Stimulated activated memory B cell treated with anti-CD40 and anti-IgM and Interleukin-4, amounts not matched to agents 10 μg/mL and 1 μg/mL and 100 μg/mL, for 72 hours (primary cell): ENCODE data around the gene SLC22A24.
"Not testable (repeated sequence)": the region's sequence is repeated elsewhere in the genome, so short reads cannot be mapped to it uniquely, and the experiment has no call there.

Source experiments
- ATAC-seq: fragments of 150-1000 bp; cut with Tn5 transposase; 2 replicates; pipeline ENCODE4 v1.10.0; 2021
- H3K27ac Mint-ChIP-seq: one replicate; pipeline ENCODE4 v1.8.0; 2022; ENCODE audit warnings: mild to moderate bottlenecking, mixed read lengths
- H3K27me3 Mint-ChIP-seq: one replicate; pipeline ENCODE4 v1.8.0; 2022; ENCODE audit warnings: mixed read lengths
- H3K36me3 Mint-ChIP-seq: one replicate; pipeline ENCODE4 v1.8.0; 2022; ENCODE audit warnings: mixed read lengths
- H3K4me1 Mint-ChIP-seq: one replicate; pipeline ENCODE4 v1.8.0; 2022; ENCODE audit warnings: mixed read lengths
- H3K4me3 Mint-ChIP-seq: one replicate; pipeline ENCODE4 v1.8.0; 2022; ENCODE audit warnings: mild to moderate bottlenecking, moderate library complexity, mixed read lengths
- H3K9me3 Mint-ChIP-seq: one replicate; pipeline ENCODE4 v1.8.0; 2022; ENCODE audit warnings: mixed read lengths

SLC22A24 gene

GRCh38 chr11:63144121-63144520, at the start of gene SLC22A24:
SLC22A24 (minus strand) TSS chr11:63144221; CDS start chr11:63143779, 442 bp downstream.
- H3K9me3 Mint-ChIP-seq: peaks cover 3% of the 10 kb centered on the region
- H3K27ac Mint-ChIP-seq: no peak within 1 kb of the TSS
- H3K4me1 Mint-ChIP-seq: no peaks in the 10 kb centered on the region
- no peak within 1 kb of the TSS for H3K4me3 Mint-ChIP-seq
- H3K36me3 Mint-ChIP-seq: no peaks in the 10 kb centered on the region
- peaks cover 13% of the 10 kb centered on the region for H3K27me3 Mint-ChIP-seq
- ATAC-seq: no peak

GRCh38 chr11:63180536-63180935, 36.5 kb upstream of the SLC22A24 start:
- Mint-ChIP-seq H3K4me1 (no peaks in the 10 kb centered on the region), H3K27ac (no peak overlapping the region), H3K9me3 (peaks cover 6% of the 10 kb centered on the region), H3K27me3 (peaks cover 24% of the 10 kb centered on the region), H3K36me3 (no peaks in the 10 kb centered on the region), H3K4me3 (no peak overlapping the region)
- ATAC-seq: no peak

GRCh38 chr11:63179432-63180041, 35.5 kb upstream of the SLC22A24 start:
- no peak for ATAC-seq
- Mint-ChIP-seq H3K9me3 (peaks cover 8% of the 10 kb centered on the region), H3K36me3 (no peaks in the 10 kb centered on the region), H3K4me1 (no peaks in the 10 kb centered on the region), H3K27ac (no peak overlapping the region), H3K27me3 (peaks cover 24% of the 10 kb centered on the region), H3K4me3 (no peak overlapping the region)

GRCh38 chr11:63177872-63178271, 33.9 kb upstream of the SLC22A24 start:
- Mint-ChIP-seq H3K4me1 (no peaks in the 10 kb centered on the region), H3K27me3 (peaks cover 11% of the 10 kb centered on the region), H3K27ac (no peak overlapping the region), H3K9me3 (peaks cover 10% of the 10 kb centered on the region), H3K36me3 (no peaks in the 10 kb centered on the region), H3K4me3 (no peak overlapping the region)
- no peak for ATAC-seq

- Mint-ChIP-seq H3K36me3 (no peaks in the 10 kb centered on the region), H3K27ac (no peak overlapping the region), H3K4me1 (no peaks in the 10 kb centered on the region), H3K27me3 (peaks cover 65% of the 10 kb centered on the region), H3K9me3 (no peaks in the 10 kb centered on the region), H3K4me3 (no peak overlapping the region)
- no peak for ATAC-seq
These were observed 21.8 kb upstream of the SLC22A24 start for GRCh38 chr11:63165706-63166310.

- no peaks in the 10 kb centered on the region for H3K36me3 Mint-ChIP-seq
- ATAC-seq: no peak
- H3K4me1 Mint-ChIP-seq: no peaks in the 10 kb centered on the region
- H3K9me3 Mint-ChIP-seq: no peaks in the 10 kb centered on the region
- H3K27ac Mint-ChIP-seq: no peak overlapping the region
- no peak overlapping the region for H3K4me3 Mint-ChIP-seq
- H3K27me3 Mint-ChIP-seq: peaks cover 47% of the 10 kb centered on the region
These were observed 11.8 kb upstream of the SLC22A24 start for GRCh38 chr11:63155794-63156193.

GRCh38 chr11:63146581-63146980, 2.6 kb upstream of the SLC22A24 start:
- H3K27ac Mint-ChIP-seq: no peak overlapping the region
- ATAC-seq: no peak
- H3K4me1 Mint-ChIP-seq: no peaks in the 10 kb centered on the region
- H3K36me3 Mint-ChIP-seq: no peaks in the 10 kb centered on the region
- H3K27me3 Mint-ChIP-seq: peaks cover 13% of the 10 kb centered on the region
- peaks cover 3% of the 10 kb centered on the region for H3K9me3 Mint-ChIP-seq
- H3K4me3 Mint-ChIP-seq: no peak overlapping the region

GRCh38 chr11:63142459-63142858, 1.6 kb downstream of the SLC22A24 start:
- Mint-ChIP-seq H3K27me3 (peaks cover 20% of the 10 kb centered on the region), H3K9me3 (peaks cover 3% of the 10 kb centered on the region)

GRCh38 chr11:63132985-63133775, 10.8 kb downstream of the SLC22A24 start:
- no peaks in the 10 kb centered on the region for H3K4me1 Mint-ChIP-seq
- H3K9me3 Mint-ChIP-seq: peaks cover 4% of the 10 kb centered on the region
- peaks cover 87% of the 10 kb centered on the region for H3K27me3 Mint-ChIP-seq
- no peak for ATAC-seq
- H3K4me3 Mint-ChIP-seq: no peak overlapping the region
- H3K36me3 Mint-ChIP-seq: no peaks in the 10 kb centered on the region
- H3K27ac Mint-ChIP-seq: no peak overlapping the region

More at GRCh38 chr11:63142459-63142858, 1.6 kb downstream of the SLC22A24 start:
- no peaks in the 10 kb centered on the region for H3K36me3 Mint-ChIP-seq
- H3K27ac Mint-ChIP-seq: no peak overlapping the region
- no peak for ATAC-seq
- H3K4me1 Mint-ChIP-seq: no peaks in the 10 kb centered on the region
- no peak overlapping the region for H3K4me3 Mint-ChIP-seq

GRCh38 chr11:63099555-63099954, 44.5 kb downstream of the SLC22A24 start:
- no peaks in the 10 kb centered on the region for H3K4me1 Mint-ChIP-seq
- ATAC-seq: no peak
- no peak overlapping the region for H3K4me3 Mint-ChIP-seq
- H3K9me3 Mint-ChIP-seq: peaks cover 20% of the 10 kb centered on the region
- H3K36me3 Mint-ChIP-seq: peaks cover 5% of the 10 kb centered on the region
- H3K27ac Mint-ChIP-seq: no peak overlapping the region
- H3K27me3 Mint-ChIP-seq: no peaks in the 10 kb centered on the region

GRCh38 chr11:63080682-63081081, 63.3 kb downstream of the SLC22A24 start:
- Mint-ChIP-seq H3K27me3 (peaks cover 50% of the 10 kb centered on the region), H3K9me3 (no peaks in the 10 kb centered on the region), H3K36me3 (no peaks in the 10 kb centered on the region), H3K4me3 (no peak overlapping the region), H3K27ac (no peak overlapping the region), H3K4me1 (no peaks in the 10 kb centered on the region)
- ATAC-seq: no peak

- not testable (repeated sequence) for H3K4me3 Mint-ChIP-seq, H3K9me3 Mint-ChIP-seq, H3K4me1 Mint-ChIP-seq, H3K27ac Mint-ChIP-seq, ATAC-seq, H3K36me3 Mint-ChIP-seq
- H3K27me3 Mint-ChIP-seq: peaks cover 18% of the 10 kb centered on the region
These were observed 97.8 kb downstream of the SLC22A24 start for GRCh38 chr11:63046203-63046602.

GRCh38 chr11:63042596-63042995, 101.4 kb downstream of the SLC22A24 start:
- Mint-ChIP-seq H3K27ac (no peak overlapping the region), H3K36me3 (no peaks in the 10 kb centered on the region), H3K27me3 (peaks cover 39% of the 10 kb centered on the region), H3K4me1 (no peaks in the 10 kb centered on the region), H3K4me3 (no peak overlapping the region), H3K9me3 (peaks cover 2% of the 10 kb centered on the region)
- no peak for ATAC-seq

- H3K27ac Mint-ChIP-seq: no peak overlapping the region
- no peaks in the 10 kb centered on the region for H3K9me3 Mint-ChIP-seq
- no peak overlapping the region for H3K4me3 Mint-ChIP-seq
- no peaks in the 10 kb centered on the region for H3K36me3 Mint-ChIP-seq
- ATAC-seq: no peak
- peaks cover 6% of the 10 kb centered on the region for H3K4me1 Mint-ChIP-seq
- peaks cover 28% of the 10 kb centered on the region for H3K27me3 Mint-ChIP-seq
These were observed 111.6 kb downstream of the SLC22A24 start for GRCh38 chr11:63032457-63032856.
